ENCODE measurements around the gene PMPCB. TPM values are rescaled to one million over a fixed set of nuclear protein-coding genes. Genes with fewer than 3 reads are reported as not detected.
A peak's percentile ranks its signal among the peaks of the same experiment; 100 is the strongest.

PMPCB gene
- total and polyA plus RNA-seq, 10 of the 15 experiments (the other 5 are each of a cell fraction or from before 2014, with no cell fraction given) = 70.3 to 163 (median 102) TPM

DNA sequence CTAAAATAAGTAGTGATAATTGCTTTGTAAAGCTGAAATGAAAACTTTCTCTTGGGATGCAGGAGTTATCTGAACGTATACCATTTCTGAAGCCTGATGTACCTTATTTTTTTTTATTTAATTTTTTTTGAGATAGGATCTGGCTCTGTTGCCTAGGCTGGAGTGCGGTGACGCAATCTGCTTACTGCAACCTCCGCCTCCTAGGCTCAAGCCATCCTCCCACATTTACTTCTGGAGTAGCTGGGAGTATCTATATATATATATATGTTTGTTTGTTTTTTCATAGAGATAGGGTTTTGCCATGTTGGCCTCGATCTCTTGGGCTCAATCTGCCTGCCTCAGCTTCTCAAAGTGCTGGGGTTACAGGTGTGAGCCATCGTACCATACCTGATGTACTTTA lies 2.4 kb downstream of the PMPCB start:
- H3K27me3 ChIP-seq (replicated peaks in 1 of 2; ENCODE audit: control insufficient read depth in 2 of 2, insufficient read depth in 2 of 2, low read length in 1 of 2) = no peaks in the 10 kb centered on the region
- DNase-seq (ENCODE audit: low read depth, low spot score) = no peak
- FAIRE-seq = no peak
- POLR2A ChIA-PET = interaction anchor here (1.1 to 1.3 kb wide), 2 partner anchors 38 to 53 kb away, joined by 3 to 4 read pairs; no protein-coding TSS in a partner anchor
- H4K20me1 ChIP-seq (ENCODE audit: control insufficient read depth, insufficient read depth) = no peaks in the 10 kb centered on the region
- CTCF ChIA-PET = interaction anchor here (0.9 to 6.1 kb wide), 3 partner anchors 13 to 109 kb away, joined by 3 to 39 read pairs (median 4); no protein-coding TSS in a partner anchor
- H3K9ac ChIP-seq (ENCODE audit: control insufficient read depth, insufficient read depth, low read length) = no peak overlapping the region
- intact Hi-C loops (cut with micrococcal nuclease; ENCODE audit: unreplicated experiment) (no loop called here), in situ Hi-C loops (cut with MboI) (loop anchor here (5.0 to 25.0 kb wide), 2 partner anchors 108 to 863 kb away; no protein-coding TSS in a partner anchor)
- H3K79me2 ChIP-seq (ENCODE audit: control insufficient read depth, insufficient read depth, low read length) = peaks cover 28% of the 10 kb centered on the region
- SMC1A ChIA-PET (ENCODE audit: uncharacterized antibody, unreplicated experiment) = interaction anchor here (0.7 to 4.5 kb wide), 3 partner anchors 10 to 107 kb away, joined by 3 to 28 read pairs (median 3); no protein-coding TSS in a partner anchor
- H3K27ac ChIP-seq (ENCODE audit: control insufficient read depth, insufficient read depth) = no peak overlapping the region
- H3K4me1 ChIP-seq (ENCODE audit: control insufficient read depth, insufficient read depth, low read length) = peaks cover 3% of the 10 kb centered on the region; the same call in 1 of the 2 replicates
- no TSS peak for BruUV-seq (replicated peaks)
- RAD21 ChIA-PET (ENCODE audit: unreplicated experiment) = interaction anchor here (1.5 kb wide), 1 partner anchor 107 kb away, joined by 6 read pairs; no protein-coding TSS in a partner anchor
- peaks cover 0 to 20% of the 10 kb centered on the region in 2 experiments; a peak in 3 of 4 replicates for H3K36me3 ChIP-seq (ENCODE audit: control insufficient read depth in 2 of 2, insufficient read depth in 2 of 2, low read length in 1 of 2)
- ATAC-seq = no peak
- WGBS (ENCODE audit: insufficient coverage, insufficient replicate concordance, low lambda C conversion rate, missing lambda C conversion rate) = 88% methylated on average over 6 of the region's 6 CpGs
- no peaks in the 10 kb centered on the region for H3K9me3 ChIP-seq (replicated peaks; ENCODE audit: control insufficient read depth, insufficient read depth, low read length)
- peak overlapping the region; percentile 91 for H3K4me2 ChIP-seq (ENCODE audit: control insufficient read depth, insufficient read depth)
- H2AFZ ChIP-seq (ENCODE audit: control insufficient read depth, low read depth, low read length) = no peak overlapping the region
- no peak overlapping the region for H3K4me3 ChIP-seq
- TF ChIP-seq CBX5 (IDR thresholded peaks at IDR 0.05; ENCODE audit: low read depth) = no peak
- TF ChIP-seq RELA (IDR thresholded peaks at IDR 0.05; ENCODE audit: borderline replicate concordance, partially characterized antibody) = no peak
- no peak for TF ChIP-seq ZNF622 (IDR thresholded peaks at IDR 0.05)
- TF ChIP-seq, protein P1, sequence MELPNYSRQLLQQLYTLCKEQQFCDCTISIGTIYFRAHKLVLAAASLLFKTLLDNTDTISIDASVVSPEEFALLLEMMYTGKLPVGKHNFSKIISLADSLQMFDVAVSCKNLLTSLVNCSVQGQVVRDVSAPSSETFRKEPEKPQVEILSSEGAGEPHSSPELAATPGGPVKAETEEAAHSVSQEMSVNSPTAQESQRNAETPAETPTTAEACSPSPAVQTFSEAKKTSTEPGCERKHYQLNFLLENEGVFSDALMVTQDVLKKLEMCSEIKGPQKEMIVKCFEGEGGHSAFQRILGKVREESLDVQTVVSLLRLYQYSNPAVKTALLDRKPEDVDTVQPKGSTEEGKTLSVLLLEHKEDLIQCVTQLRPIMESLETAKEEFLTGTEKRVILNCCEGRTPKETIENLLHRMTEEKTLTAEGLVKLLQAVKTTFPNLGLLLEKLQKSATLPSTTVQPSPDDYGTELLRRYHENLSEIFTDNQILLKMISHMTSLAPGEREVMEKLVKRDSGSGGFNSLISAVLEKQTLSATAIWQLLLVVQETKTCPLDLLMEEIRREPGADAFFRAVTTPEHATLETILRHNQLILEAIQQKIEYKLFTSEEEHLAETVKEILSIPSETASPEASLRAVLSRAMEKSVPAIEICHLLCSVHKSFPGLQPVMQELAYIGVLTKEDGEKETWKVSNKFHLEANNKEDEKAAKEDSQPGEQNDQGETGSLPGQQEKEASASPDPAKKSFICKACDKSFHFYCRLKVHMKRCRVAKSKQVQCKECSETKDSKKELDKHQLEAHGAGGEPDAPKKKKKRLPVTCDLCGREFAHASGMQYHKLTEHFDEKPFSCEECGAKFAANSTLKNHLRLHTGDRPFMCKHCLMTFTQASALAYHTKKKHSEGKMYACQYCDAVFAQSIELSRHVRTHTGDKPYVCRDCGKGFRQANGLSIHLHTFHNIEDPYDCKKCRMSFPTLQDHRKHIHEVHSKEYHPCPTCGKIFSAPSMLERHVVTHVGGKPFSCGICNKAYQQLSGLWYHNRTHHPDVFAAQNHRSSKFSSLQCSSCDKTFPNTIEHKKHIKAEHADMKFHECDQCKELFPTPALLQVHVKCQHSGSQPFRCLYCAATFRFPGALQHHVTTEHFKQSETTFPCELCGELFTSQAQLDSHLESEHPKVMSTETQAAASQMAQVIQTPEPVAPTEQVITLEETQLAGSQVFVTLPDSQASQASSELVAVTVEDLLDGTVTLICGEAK (IDR thresholded peaks at IDR 0.05; ENCODE audit: borderline replicate concordance) = no peak
- TF ChIP-seq RAD51 (IDR thresholded peaks at IDR 0.05) = no peak
- TF ChIP-seq TCF3 (IDR thresholded peaks at IDR 0.05; ENCODE audit: borderline replicate concordance, insufficient read depth, low read depth, low read length) = no peak
- TF ChIP-seq, protein P2, sequence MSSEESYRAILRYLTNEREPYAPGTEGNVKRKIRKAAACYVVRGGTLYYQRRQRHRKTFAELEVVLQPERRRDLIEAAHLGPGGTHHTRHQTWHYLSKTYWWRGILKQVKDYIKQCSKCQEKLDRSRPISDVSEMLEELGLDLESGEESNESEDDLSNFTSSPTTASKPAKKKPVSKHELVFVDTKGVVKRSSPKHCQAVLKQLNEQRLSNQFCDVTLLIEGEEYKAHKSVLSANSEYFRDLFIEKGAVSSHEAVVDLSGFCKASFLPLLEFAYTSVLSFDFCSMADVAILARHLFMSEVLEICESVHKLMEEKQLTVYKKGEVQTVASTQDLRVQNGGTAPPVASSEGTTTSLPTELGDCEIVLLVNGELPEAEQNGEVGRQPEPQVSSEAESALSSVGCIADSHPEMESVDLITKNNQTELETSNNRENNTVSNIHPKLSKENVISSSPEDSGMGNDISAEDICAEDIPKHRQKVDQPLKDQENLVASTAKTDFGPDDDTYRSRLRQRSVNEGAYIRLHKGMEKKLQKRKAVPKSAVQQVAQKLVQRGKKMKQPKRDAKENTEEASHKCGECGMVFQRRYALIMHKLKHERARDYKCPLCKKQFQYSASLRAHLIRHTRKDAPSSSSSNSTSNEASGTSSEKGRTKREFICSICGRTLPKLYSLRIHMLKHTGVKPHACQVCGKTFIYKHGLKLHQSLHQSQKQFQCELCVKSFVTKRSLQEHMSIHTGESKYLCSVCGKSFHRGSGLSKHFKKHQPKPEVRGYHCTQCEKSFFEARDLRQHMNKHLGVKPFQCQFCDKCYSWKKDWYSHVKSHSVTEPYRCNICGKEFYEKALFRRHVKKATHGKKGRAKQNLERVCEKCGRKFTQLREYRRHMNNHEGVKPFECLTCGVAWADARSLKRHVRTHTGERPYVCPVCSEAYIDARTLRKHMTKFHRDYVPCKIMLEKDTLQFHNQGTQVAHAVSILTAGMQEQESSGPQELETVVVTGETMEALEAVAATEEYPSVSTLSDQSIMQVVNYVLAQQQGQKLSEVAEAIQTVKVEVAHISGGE (CRISPR knock-in tag; IDR thresholded peaks at IDR 0.05) = no peak
- no peak for TF ChIP-seq NFYA (IDR thresholded peaks at IDR 0.05; ENCODE audit: borderline replicate concordance, low read depth, low read length)
- TF ChIP-seq, protein P3, sequence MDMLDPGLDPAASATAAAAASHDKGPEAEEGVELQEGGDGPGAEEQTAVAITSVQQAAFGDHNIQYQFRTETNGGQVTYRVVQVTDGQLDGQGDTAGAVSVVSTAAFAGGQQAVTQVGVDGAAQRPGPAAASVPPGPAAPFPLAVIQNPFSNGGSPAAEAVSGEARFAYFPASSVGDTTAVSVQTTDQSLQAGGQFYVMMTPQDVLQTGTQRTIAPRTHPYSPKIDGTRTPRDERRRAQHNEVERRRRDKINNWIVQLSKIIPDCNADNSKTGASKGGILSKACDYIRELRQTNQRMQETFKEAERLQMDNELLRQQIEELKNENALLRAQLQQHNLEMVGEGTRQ (IDR thresholded peaks at IDR 0.05; ENCODE audit: borderline replicate concordance, low read depth, low read length) = no peak
- no peak for TF ChIP-seq BHLHE40 (IDR thresholded peaks at IDR 0.05; ENCODE audit: borderline replicate concordance in 1 of 2, low read depth in 2 of 2, low read length in 1 of 2)
- TF ChIP-seq TBL1XR1 (IDR thresholded peaks at IDR 0.05; ENCODE audit: low read depth, low read length) = no peak
- TF ChIP-seq SIX5 (IDR thresholded peaks at IDR 0.05; ENCODE audit: low read depth, low read length, severe bottlenecking) = no peak
- TF ChIP-seq ETV6 (conservative IDR thresholded peaks at IDR 0.05 in 1 of 2, IDR thresholded peaks at IDR 0.05 in 1 of 2; ENCODE audit: borderline replicate concordance in 1 of 2, low read depth in 1 of 2) = no peak
- no peak for TF ChIP-seq PAX8 (IDR thresholded peaks at IDR 0.05)
- TF ChIP-seq ZZZ3 (IDR thresholded peaks at IDR 0.05; ENCODE audit: control insufficient read depth, insufficient read length, low read depth) = no peak

All from GM12878 (cell line).